PC-3 (cell line): ENCODE data around the gene ANKRD11.

Experiments used
- EZH2 ChIP-seq: fragments of 300-600 bp; sonication (generic); IDR thresholded peaks from one replicate; pipeline ENCODE4 v1.6.1; 2017; ENCODE audit warnings: antibody characterized with exemption, mild to moderate bottlenecking, low read length; ENCODE audit not compliant: unreplicated experiment
- TF ChIP-seq, protein P1 (sequence below): fragments of 300-600 bp; sonication (generic); conservative IDR thresholded peaks from 2 replicates; pipeline ENCODE4 v1.5.1; 2017; ENCODE audit warnings: antibody characterized with exemption, low read depth, mild to moderate bottlenecking, low read length

DNA sequence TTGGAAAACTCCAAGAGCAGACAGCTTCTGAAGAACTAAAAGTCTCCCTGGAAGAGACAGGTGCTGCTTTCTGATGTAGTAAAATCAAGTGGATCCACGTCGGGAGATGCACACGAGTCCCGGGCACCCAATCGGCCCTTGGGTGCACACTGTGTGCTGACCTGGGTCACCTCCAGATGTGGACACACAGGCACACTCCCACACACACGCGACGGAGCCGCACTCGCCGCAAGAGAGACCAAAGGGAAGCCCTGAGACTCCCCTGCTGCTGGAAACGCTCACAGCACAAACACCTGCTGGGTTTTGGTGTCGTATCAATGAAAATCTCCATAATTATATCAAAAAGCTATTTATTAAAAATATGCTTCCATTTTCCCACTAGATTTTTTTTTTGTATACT is 94.2 kb downstream of the ANKRD11 start:
- no peak for TF ChIP-seq EZH2
- TF ChIP-seq, protein P1, sequence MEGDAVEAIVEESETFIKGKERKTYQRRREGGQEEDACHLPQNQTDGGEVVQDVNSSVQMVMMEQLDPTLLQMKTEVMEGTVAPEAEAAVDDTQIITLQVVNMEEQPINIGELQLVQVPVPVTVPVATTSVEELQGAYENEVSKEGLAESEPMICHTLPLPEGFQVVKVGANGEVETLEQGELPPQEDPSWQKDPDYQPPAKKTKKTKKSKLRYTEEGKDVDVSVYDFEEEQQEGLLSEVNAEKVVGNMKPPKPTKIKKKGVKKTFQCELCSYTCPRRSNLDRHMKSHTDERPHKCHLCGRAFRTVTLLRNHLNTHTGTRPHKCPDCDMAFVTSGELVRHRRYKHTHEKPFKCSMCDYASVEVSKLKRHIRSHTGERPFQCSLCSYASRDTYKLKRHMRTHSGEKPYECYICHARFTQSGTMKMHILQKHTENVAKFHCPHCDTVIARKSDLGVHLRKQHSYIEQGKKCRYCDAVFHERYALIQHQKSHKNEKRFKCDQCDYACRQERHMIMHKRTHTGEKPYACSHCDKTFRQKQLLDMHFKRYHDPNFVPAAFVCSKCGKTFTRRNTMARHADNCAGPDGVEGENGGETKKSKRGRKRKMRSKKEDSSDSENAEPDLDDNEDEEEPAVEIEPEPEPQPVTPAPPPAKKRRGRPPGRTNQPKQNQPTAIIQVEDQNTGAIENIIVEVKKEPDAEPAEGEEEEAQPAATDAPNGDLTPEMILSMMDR: no peak
